H7 (cell line): ENCODE data around the gene PTPRN2. TPM values are rescaled to one million over a fixed set of nuclear protein-coding genes. Genes with fewer than 3 reads are reported as not detected.
"Not testable (repeated sequence)": the region's sequence is repeated elsewhere in the genome, so short reads cannot be mapped to it uniquely, and the experiment has no call there.

ENCODE experiments used
- DNase-seq: peaks from one replicate; pipeline ENCODE4 v3.0.0; 2012
- H3K27me3 ChIP-seq: 2 replicates; pipeline ENCODE4 v1.6.0; 2011; ENCODE audit warnings: mild to moderate bottlenecking, low read length; ENCODE audit not compliant: control insufficient read depth, insufficient read depth
- H3K36me3 ChIP-seq: replicated peaks from 2 replicates; pipeline ENCODE4 v1.5.1; 2011; ENCODE audit warnings: low read length; ENCODE audit not compliant: control insufficient read depth, insufficient read depth
- H3K4me3 ChIP-seq: 2 replicates; pipeline ENCODE4 v1.5.1; 2011; ENCODE audit warnings: low read depth, mild to moderate bottlenecking, control low read depth, low read length, moderate library complexity; ENCODE audit not compliant: insufficient read depth
- total RNA-seq: library from RNA; depleted of rRNA; stranded (reverse); fragments of >200 nt; shearing (Covaris generic); gene quantifications from 2 replicates; pipeline ENCODE4 v1.2.3, GENCODE V29; 2014

Gene PTPRN2
- total RNA-seq, 1 experiment from 2014 or later, result 0.80 TPM

GRCh38 chr7:158542651-158543566, 44.7 kb downstream of the PTPRN2 start:
- peak; percentile 55 for DNase-seq
- Histone ChIP-seq H3K4me3 (no peak overlapping the region), H3K36me3 (no peaks in the 10 kb centered on the region), H3K27me3 (no peaks in the 10 kb centered on the region)

GRCh38 chr7:158541346-158542010, 46.1 kb downstream of the PTPRN2 start:
- no peak for DNase-seq
- Histone ChIP-seq H3K4me3 (no peak overlapping the region), H3K27me3 (no peaks in the 10 kb centered on the region), H3K36me3 (no peaks in the 10 kb centered on the region)

GRCh38 chr7:158539711-158540146, 47.9 kb downstream of the PTPRN2 start:
- Histone ChIP-seq H3K36me3 (no peaks in the 10 kb centered on the region), H3K4me3 (no peak overlapping the region), H3K27me3 (no peaks in the 10 kb centered on the region)
- no peak for DNase-seq

GRCh38 chr7:158538156-158538946, 49.3 kb downstream of the PTPRN2 start:
- no peaks in the 10 kb centered on the region for H3K27me3 ChIP-seq
- H3K36me3 ChIP-seq, result no peaks in the 10 kb centered on the region
- DNase-seq, result no peak
- H3K4me3 ChIP-seq, result no peak overlapping the region

- no peaks in the 10 kb centered on the region for H3K36me3 ChIP-seq
- H3K27me3 ChIP-seq, result no peaks in the 10 kb centered on the region
- H3K4me3 ChIP-seq, result no peak overlapping the region
- DNase-seq, result no peak
These were observed 50.1 kb downstream of the PTPRN2 start for GRCh38 chr7:158537516-158537882.

GRCh38 chr7:158536871-158537515, 50.6 kb downstream of the PTPRN2 start:
- no peak for DNase-seq
- H3K36me3 ChIP-seq, result no peaks in the 10 kb centered on the region
- H3K4me3 ChIP-seq, result no peak overlapping the region
- no peaks in the 10 kb centered on the region for H3K27me3 ChIP-seq

- no peak for DNase-seq
- no peaks in the 10 kb centered on the region for H3K36me3 ChIP-seq
- no peaks in the 10 kb centered on the region for H3K27me3 ChIP-seq
- no peak overlapping the region for H3K4me3 ChIP-seq
These were observed 52.5 kb downstream of the PTPRN2 start for GRCh38 chr7:158535079-158535478.

- H3K4me3 ChIP-seq, result no peak overlapping the region
- no peaks in the 10 kb centered on the region for H3K27me3 ChIP-seq
- peak; percentile 22 for DNase-seq
- H3K36me3 ChIP-seq, result no peaks in the 10 kb centered on the region
These were observed 53.0 kb downstream of the PTPRN2 start for GRCh38 chr7:158534598-158534997.

GRCh38 chr7:158534134-158534515, 53.5 kb downstream of the PTPRN2 start:
- H3K4me3 ChIP-seq, H3K27me3 ChIP-seq, H3K36me3 ChIP-seq, DNase-seq: not testable (repeated sequence)

GRCh38 chr7:158533386-158534133, 54.1 kb downstream of the PTPRN2 start:
- no peaks in the 10 kb centered on the region for H3K27me3 ChIP-seq
- no peaks in the 10 kb centered on the region for H3K36me3 ChIP-seq
- peak; percentile 28 for DNase-seq
- no peak overlapping the region for H3K4me3 ChIP-seq

GRCh38 chr7:158532093-158532627, 55.5 kb downstream of the PTPRN2 start:
- H3K4me3 ChIP-seq, result no peak overlapping the region
- DNase-seq, result peak; percentile 29
- no peaks in the 10 kb centered on the region for H3K27me3 ChIP-seq
- no peaks in the 10 kb centered on the region for H3K36me3 ChIP-seq

- H3K4me3 ChIP-seq, result no peak overlapping the region
- no peaks in the 10 kb centered on the region for H3K27me3 ChIP-seq
- peak; percentile 31 for DNase-seq
- no peaks in the 10 kb centered on the region for H3K36me3 ChIP-seq
These were observed 56.0 kb downstream of the PTPRN2 start for GRCh38 chr7:158531661-158532060.

- H3K36me3 ChIP-seq, result no peaks in the 10 kb centered on the region
These were observed 56.6 kb downstream of the PTPRN2 start for GRCh38 chr7:158530800-158531609.

More at GRCh38 chr7:158530800-158531609, 56.6 kb downstream of the PTPRN2 start:
- Histone ChIP-seq H3K27me3 (no peaks in the 10 kb centered on the region), H3K4me3 (no peak overlapping the region)
- peak; percentile 51 for DNase-seq
